IMR-90 (cell line): ENCODE data around the gene EVPL. TPM values are rescaled to one million over a fixed set of nuclear protein-coding genes. Genes with fewer than 3 reads are reported as not detected.

Experiments used
- ATAC-seq: fragments of 200-7000 bp; cut with Tn5 transposase; 2 replicates; pipeline ENCODE4 v1.9.1; 2020; ENCODE audit warnings: low read depth, mild to moderate bottlenecking, moderate library complexity
- BruUV-seq: library from RNA; stranded (reverse); fragments of 400-500 nt; replicated peaks from 2 replicates; lab custom pipeline; 2021; lab: Mats Ljungman, UMichigan
- CTCF ChIA-PET: fragments of 300-600 bp; formaldehyde crosslinking; extraction: SDS; loops from one replicate; lab custom pipeline; 2021; ENCODE audit warnings: antibody characterized with exemption; lab: Yijun Ruan, JAX
- POLR2A ChIA-PET: fragments of 300-600 bp; sonication (Branson Sonifier 250); formaldehyde crosslinking; loops from one replicate; lab custom pipeline; 2022; ENCODE audit warnings: antibody characterized with exemption; ENCODE audit not compliant: unreplicated experiment; lab: Charles Lee
- DNase-seq: peaks from one replicate; pipeline ENCODE4 v3.0.0; 2013
- H2AFZ ChIP-seq: replicated peaks from 2 replicates; pipeline ENCODE3; 2013; ENCODE audit warnings: low read length, mild to moderate bottlenecking; ENCODE audit not compliant: poor library complexity
- H2AK5ac ChIP-seq: 2 replicates; pipeline ENCODE4 v1.6.1; 2013; ENCODE audit warnings: low read depth, low read length, inconsistent platforms
- H2AK9ac ChIP-seq: replicated peaks from 2 replicates; pipeline ENCODE3; 2013; ENCODE audit warnings: mild to moderate bottlenecking, low read depth, low read length, moderate library complexity; ENCODE audit not compliant: poor library complexity
- H2BK120ac ChIP-seq: 2 replicates; pipeline ENCODE4 v1.6.1; 2013; ENCODE audit warnings: low read depth, low read length, inconsistent platforms
- H2BK15ac ChIP-seq: 3 replicates; pipeline ENCODE4 v1.6.1; 2013; ENCODE audit warnings: low read depth, low read length, inconsistent platforms
- H2BK20ac ChIP-seq: 2 replicates; pipeline ENCODE4 v1.6.1; 2013; ENCODE audit warnings: low read depth, mild to moderate bottlenecking, inconsistent platforms, low read length, moderate library complexity
- H2BK5ac ChIP-seq: 2 replicates; pipeline ENCODE4 v1.6.1; 2013; ENCODE audit warnings: mild to moderate bottlenecking, low read depth, low read length, inconsistent platforms; ENCODE audit not compliant: poor library complexity, severe bottlenecking
- H3K14ac ChIP-seq: replicated peaks from 2 replicates; pipeline ENCODE4 v1.6.1; 2013; ENCODE audit warnings: low read depth, low read length, inconsistent platforms
- H3K18ac ChIP-seq: 2 replicates; pipeline ENCODE4 v1.6.1; 2013; ENCODE audit warnings: low read depth, low read length, control low read depth
- H3K23ac ChIP-seq: 2 replicates; pipeline ENCODE4 v1.6.1; 2013; ENCODE audit warnings: low read depth, low read length, inconsistent platforms
- H3K27ac ChIP-seq: 2 replicates; pipeline ENCODE4 v1.5.1; 2013; ENCODE audit warnings: mild to moderate bottlenecking, control low read depth, low read length; ENCODE audit not compliant: insufficient read depth
- H3K27me3 ChIP-seq: 2 replicates; pipeline ENCODE4 v1.6.1; 2013; ENCODE audit warnings: low read length; ENCODE audit not compliant: control insufficient read depth, insufficient read depth
- H3K36me3 ChIP-seq: 2 replicates; pipeline ENCODE4 v1.6.1; 2013; ENCODE audit warnings: low read length, mixed read lengths; ENCODE audit not compliant: control insufficient read depth, insufficient read depth
- H3K4ac ChIP-seq: 2 replicates; pipeline ENCODE4 v1.6.1; 2013; ENCODE audit warnings: low read depth, low read length, inconsistent platforms
- H3K4me1 ChIP-seq: 2 replicates; pipeline ENCODE4 v1.6.1; 2013; ENCODE audit warnings: low read length, mixed read lengths; ENCODE audit not compliant: control insufficient read depth, insufficient read depth
- H3K4me2 ChIP-seq: 2 replicates; pipeline ENCODE4 v1.6.1; 2013; ENCODE audit warnings: low read depth, mild to moderate bottlenecking, control low read depth, low read length, moderate library complexity
- H3K4me3 ChIP-seq: 2 replicates; pipeline ENCODE4 v1.5.1; 2013; ENCODE audit warnings: low read depth, mild to moderate bottlenecking, control low read depth, low read length, moderate library complexity; ENCODE audit not compliant: insufficient read depth
- H3K56ac ChIP-seq: 2 replicates; pipeline ENCODE4 v1.6.1; 2013; ENCODE audit warnings: low read length, inconsistent platforms; ENCODE audit not compliant: insufficient read depth; ENCODE audit errors: extremely low read depth
- H3K79me1 ChIP-seq, 2 experiments: 2 replicates each; pipeline ENCODE4 v1.6.1; 2013; ENCODE audit warnings: low read length in 2 of 2, inconsistent platforms in 1 of 2, low read depth in 1 of 2
- H3K9ac ChIP-seq: 2 replicates; pipeline ENCODE4 v1.6.1; 2013; ENCODE audit warnings: low read depth, low read length, control low read depth
- H3K9me1 ChIP-seq: 2 replicates; pipeline ENCODE4 v1.6.1; 2013; ENCODE audit warnings: low read length, inconsistent platforms; ENCODE audit not compliant: insufficient read depth
- H3K9me3 ChIP-seq: 2 replicates; pipeline ENCODE4 v1.6.1; 2013; ENCODE audit warnings: low read length; ENCODE audit not compliant: control insufficient read depth, insufficient read depth
- H4K20me1 ChIP-seq: 2 replicates; pipeline ENCODE4 v1.6.1; 2013; ENCODE audit warnings: low read length, inconsistent platforms; ENCODE audit not compliant: insufficient read depth
- H4K5ac ChIP-seq: 2 replicates; pipeline ENCODE4 v1.6.1; 2013; ENCODE audit warnings: mild to moderate bottlenecking, low read depth, low read length, control low read depth
- H4K8ac ChIP-seq, 2 experiments: 2 replicates each; pipeline ENCODE4 v1.6.1; 2013; ENCODE audit warnings: low read depth in 2 of 2, low read length in 2 of 2, control low read depth in 1 of 2, inconsistent platforms in 1 of 2
- H4K91ac ChIP-seq: 2 replicates; pipeline ENCODE4 v1.6.1; 2013; ENCODE audit warnings: low read depth, low read length, inconsistent platforms; ENCODE audit not compliant: insufficient read depth
- BHLHE40 ChIP-seq: fragments of 150-350 bp; IDR thresholded peaks from 2 replicates; pipeline ENCODE4 v1.6.1; 2016; ENCODE audit warnings: mild to moderate bottlenecking, low read depth, low read length
- CEBPB ChIP-seq: IDR thresholded peaks from 2 replicates; pipeline ENCODE4 v1.6.1; 2012; ENCODE audit warnings: low read depth, low read length, improper control_type of control experiment
- CHD1 ChIP-seq: IDR thresholded peaks from 2 replicates; pipeline ENCODE4 v1.6.1; 2012; ENCODE audit warnings: low read depth, low read length, improper control_type of control experiment
- FOS ChIP-seq: fragments of 150-350 bp; IDR thresholded peaks from 2 replicates; pipeline ENCODE4 v1.6.1; 2016; ENCODE audit warnings: low read depth, low read length
- MAZ ChIP-seq: IDR thresholded peaks from 2 replicates; pipeline ENCODE4 v1.6.1; 2012; ENCODE audit warnings: low read depth, mild to moderate bottlenecking, low read length, improper control_type of control experiment, moderate library complexity, borderline replicate concordance
- MXI1 ChIP-seq: IDR thresholded peaks from 2 replicates; pipeline ENCODE4 v1.6.1; 2012; ENCODE audit warnings: low read depth, mild to moderate bottlenecking, low read length, moderate library complexity, borderline replicate concordance
- NFE2L2 ChIP-seq: fragments of 150-350 bp; IDR thresholded peaks from 2 replicates; pipeline ENCODE4 v1.6.1; 2016; ENCODE audit warnings: low read depth, mild to moderate bottlenecking, low read length
- POLR2A ChIP-seq: IDR thresholded peaks from 2 replicates; pipeline ENCODE4 v1.6.1; 2012; ENCODE audit warnings: mild to moderate bottlenecking, low read depth, low read length
- RAD21 ChIP-seq: IDR thresholded peaks from 2 replicates; pipeline ENCODE4 v1.6.1; 2012; ENCODE audit warnings: low read length, improper control_type of control experiment
- RCOR1 ChIP-seq: IDR thresholded peaks from 2 replicates; pipeline ENCODE4 v1.6.1; 2012; ENCODE audit warnings: mild to moderate bottlenecking, low read length, improper control_type of control experiment; ENCODE audit not compliant: insufficient replicate concordance
- RFX5 ChIP-seq: IDR thresholded peaks from 2 replicates; pipeline ENCODE4 v1.8.0; 2012; ENCODE audit warnings: low read depth, mild to moderate bottlenecking, low read length, moderate library complexity
- SMC3 ChIP-seq: fragments of 150-350 bp; IDR thresholded peaks from 2 replicates; pipeline ENCODE4 v1.6.1; 2016; ENCODE audit warnings: low read depth, mild to moderate bottlenecking, antibody characterized with exemption, low read length, moderate library complexity
- WGBS, 2 experiments: methylation state at CpG; one replicate each; pipeline versions ENCODE4 v1.1.5 to v1.1.7; 2013; ENCODE audit warnings: missing lambda C conversion rate in 2 of 2; ENCODE audit not compliant: insufficient read length in 1 of 2; ENCODE audit errors: extremely low coverage in 2 of 2; 5-methylcytosine and 5-hydroxymethylcytosine counted together
- dilution Hi-C: fragments of 300-500 bp; cut with HindIII; formaldehyde crosslinking; loops from one replicate; pipeline ENCODE4 v1.14.3; 2018; ENCODE audit warnings: low sequenced_read_pairs; ENCODE audit not compliant: unreplicated experiment
- in situ Hi-C: fragments of 300-500 bp; cut with MboI; formaldehyde crosslinking; loops from 3 replicates; pipeline ENCODE4 v1.14.3; 2019; ENCODE audit warnings: low sequenced_read_pairs, inconsistent platforms, mixed read lengths
- intact Hi-C: fragments of 100-400 bp; cut with micrococcal nuclease; formaldehyde crosslinking; loops from 2 replicates; pipeline ENCODE4 v1.10.0; 2022
- polyA plus RNA-seq, 3 experiments: library from polyadenylated mRNA; depleted of rRNA; stranded (reverse); fragments of >200 nt; gene quantifications; 2 replicates each; pipeline ENCODE4 v1.2.3, GENCODE V29; 2012; ENCODE audit warnings: low replicate concordance in 1 of 3
- total RNA-seq: library from RNA; depleted of rRNA; stranded (reverse); fragments of >200 nt; gene quantifications from 2 replicates; pipeline ENCODE4 v1.2.3, GENCODE V29; 2012
- TF ChIP-seq, protein P1 (sequence below): fragments of 150-350 bp; IDR thresholded peaks from 2 replicates; pipeline ENCODE4 v1.6.1; 2017; ENCODE audit warnings: mild to moderate bottlenecking, antibody characterized with exemption, low read length, low read depth
- TF ChIP-seq, protein P2 (sequence below): fragments of 150-350 bp; IDR thresholded peaks from 2 replicates; pipeline ENCODE4 v1.6.1; 2016; ENCODE audit warnings: low read depth, mild to moderate bottlenecking, low read length, moderate library complexity, borderline replicate concordance

EVPL gene
- total and polyA plus RNA-seq, 2 of the 4 experiments (the other 2 are of a cell fraction) = not detected

GRCh38 chr17:75985986-75986385 lies 41.1 kb downstream of the EVPL start:
- no peak overlapping the region for H4K5ac ChIP-seq
- dilution Hi-C loops (no loop called here), in situ Hi-C loops (no loop called here), intact Hi-C loops (no loop called here)
- no peak overlapping the region for H3K23ac ChIP-seq
- H2AK9ac ChIP-seq = no peak overlapping the region
- H2BK20ac ChIP-seq = no peak overlapping the region
- peaks cover 5% of the 10 kb centered on the region; the same call in 1 of the 2 replicates for H3K4me1 ChIP-seq
- H3K9ac ChIP-seq = no peak overlapping the region
- no peak overlapping the region for H4K8ac ChIP-seq
- no peak overlapping the region for H3K4ac ChIP-seq
- no peak overlapping the region for H3K56ac ChIP-seq
- BruUV-seq = no TSS peak
- ChIA-PET POLR2A (no interaction called here), CTCF (no interaction called here)
- no CpG with 5 or more reads among the region's 4 CpGs for WGBS, 2 experiments
- no peak overlapping the region for H2BK120ac ChIP-seq
- no peak overlapping the region for H3K4me3 ChIP-seq
- ATAC-seq (no peak), DNase-seq (no peak)
- H3K18ac ChIP-seq = no peak overlapping the region
- H3K27ac ChIP-seq = no peak overlapping the region
- no peaks in the 10 kb centered on the region for H4K20me1 ChIP-seq
- H3K9me1 ChIP-seq = peaks cover 22% of the 10 kb centered on the region
- no peak overlapping the region for H4K91ac ChIP-seq
- no peak overlapping the region for H2BK15ac ChIP-seq
- TF ChIP-seq CEBPB (no peak), RAD21 (no peak), MXI1 (no peak), MAZ (no peak), RFX5 (no peak), CHD1 (no peak), POLR2A (no peak), FOS (no peak), BHLHE40 (no peak), SMC3 (no peak), NFE2L2 (no peak), RCOR1 (no peak)
- TF ChIP-seq, protein P1, sequence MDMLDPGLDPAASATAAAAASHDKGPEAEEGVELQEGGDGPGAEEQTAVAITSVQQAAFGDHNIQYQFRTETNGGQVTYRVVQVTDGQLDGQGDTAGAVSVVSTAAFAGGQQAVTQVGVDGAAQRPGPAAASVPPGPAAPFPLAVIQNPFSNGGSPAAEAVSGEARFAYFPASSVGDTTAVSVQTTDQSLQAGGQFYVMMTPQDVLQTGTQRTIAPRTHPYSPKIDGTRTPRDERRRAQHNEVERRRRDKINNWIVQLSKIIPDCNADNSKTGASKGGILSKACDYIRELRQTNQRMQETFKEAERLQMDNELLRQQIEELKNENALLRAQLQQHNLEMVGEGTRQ = no peak
- TF ChIP-seq, protein P2, sequence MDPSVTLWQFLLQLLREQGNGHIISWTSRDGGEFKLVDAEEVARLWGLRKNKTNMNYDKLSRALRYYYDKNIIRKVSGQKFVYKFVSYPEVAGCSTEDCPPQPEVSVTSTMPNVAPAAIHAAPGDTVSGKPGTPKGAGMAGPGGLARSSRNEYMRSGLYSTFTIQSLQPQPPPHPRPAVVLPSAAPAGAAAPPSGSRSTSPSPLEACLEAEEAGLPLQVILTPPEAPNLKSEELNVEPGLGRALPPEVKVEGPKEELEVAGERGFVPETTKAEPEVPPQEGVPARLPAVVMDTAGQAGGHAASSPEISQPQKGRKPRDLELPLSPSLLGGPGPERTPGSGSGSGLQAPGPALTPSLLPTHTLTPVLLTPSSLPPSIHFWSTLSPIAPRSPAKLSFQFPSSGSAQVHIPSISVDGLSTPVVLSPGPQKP = no peak
- H2BK5ac ChIP-seq = no peak overlapping the region
- H3K36me3 ChIP-seq = peaks cover 6% of the 10 kb centered on the region; the same call in 1 of the 2 replicates
- peaks cover 19 to 38% of the 10 kb centered on the region in 2 experiments for H3K79me1 ChIP-seq
- no peak overlapping the region for H2AK5ac ChIP-seq
- H3K9me3 ChIP-seq = no peaks in the 10 kb centered on the region
- no peaks in the 10 kb centered on the region for H3K27me3 ChIP-seq
- no peak overlapping the region for H3K4me2 ChIP-seq
- H2AFZ ChIP-seq = no peak overlapping the region
- no peak overlapping the region for H3K14ac ChIP-seq
